GM12878 (cell line): ENCODE measurements around the gene ERVK3-1. TPM values are rescaled to one million over a fixed set of nuclear protein-coding genes. Genes with fewer than 3 reads are reported as not detected.

Source experiments
- ATAC-seq: fragments of 200-7000 bp; cut with Tn5 transposase; 3 replicates; pipeline ENCODE4 v1.9.1; 2020; ENCODE audit warnings: mild to moderate bottlenecking, moderate library complexity
- BruUV-seq: library from RNA; stranded (reverse); fragments of 400-500 nt; replicated peaks from 2 replicates; lab custom pipeline; 2021; lab: Mats Ljungman, UMichigan
- CTCF ChIA-PET: fragments of 300-600 bp; sonication (Branson Sonifier 250); formaldehyde crosslinking; extraction: SDS; loops from one replicate; lab custom pipeline; 2021; ENCODE audit warnings: inconsistent platforms; lab: Yijun Ruan, JAX
- POLR2A ChIA-PET: fragments of 350-600 bp; formaldehyde crosslinking; extraction: SDS; loops from one replicate; lab custom pipeline; 2021; ENCODE audit warnings: inconsistent platforms; lab: Charles Lee
- RAD21 ChIA-PET: fragments of 300-600 bp; sonication (Branson Sonifier 250); formaldehyde crosslinking; loops from one replicate; lab custom pipeline; 2023; ENCODE audit warnings: antibody characterized with exemption; ENCODE audit not compliant: unreplicated experiment; lab: Charles Lee
- SMC1A ChIA-PET: fragments of 300-600 bp; sonication (Branson Sonifier 250); formaldehyde crosslinking; loops from one replicate; lab custom pipeline; 2023; ENCODE audit not compliant: unreplicated experiment, uncharacterized antibody; lab: Charles Lee
- DNase-seq: peaks from one replicate; pipeline ENCODE4 v3.0.0-alpha.2; 2011; ENCODE audit warnings: low read depth, low spot score
- FAIRE-seq: peaks from 3 replicates; lab custom pipeline; 2011; peaks lifted over from hg19 to GRCh38; lab: Jason Lieb, UNC
- H2AFZ ChIP-seq: 2 replicates; pipeline ENCODE4 v1.6.0; 2011; ENCODE audit warnings: low read depth, low read length, control low read depth; ENCODE audit not compliant: control insufficient read depth
- H3K27ac ChIP-seq: 2 replicates; pipeline ENCODE4 v1.5.1; 2011; ENCODE audit warnings: control low read depth; ENCODE audit not compliant: control insufficient read depth, insufficient read depth
- H3K27me3 ChIP-seq, 2 experiments: replicated peaks in 1 of 2; 2 replicates each; pipeline versions ENCODE4 v1.6.0 to v1.6.1; 2011; ENCODE audit warnings: low read length in 1 of 2; ENCODE audit not compliant: control insufficient read depth in 2 of 2, insufficient read depth in 2 of 2
- H3K36me3 ChIP-seq, 2 experiments: 2 replicates each; pipeline ENCODE4 v1.5.1; 2011; ENCODE audit warnings: low read length in 1 of 2; ENCODE audit not compliant: control insufficient read depth in 2 of 2, insufficient read depth in 2 of 2
- H3K4me1 ChIP-seq: 2 replicates; pipeline ENCODE4 v1.6.1; 2011; ENCODE audit warnings: mild to moderate bottlenecking, low read length, moderate library complexity, mixed read lengths; ENCODE audit not compliant: control insufficient read depth, insufficient read depth
- H3K4me2 ChIP-seq: 2 replicates; pipeline ENCODE4 v1.6.0; 2011; ENCODE audit warnings: control low read depth; ENCODE audit not compliant: control insufficient read depth, insufficient read depth
- H3K4me3 ChIP-seq: fragments of 200-600 bp; sonication (generic); 2 replicates; pipeline ENCODE4 v1.5.1; 2016
- H3K79me2 ChIP-seq: 2 replicates; pipeline ENCODE4 v1.6.0; 2011; ENCODE audit warnings: low read length; ENCODE audit not compliant: control insufficient read depth, insufficient read depth
- H3K9ac ChIP-seq: 2 replicates; pipeline ENCODE4 v1.8.0; 2011; ENCODE audit warnings: low read length, control low read depth, mixed read lengths; ENCODE audit not compliant: control insufficient read depth, insufficient read depth
- H3K9me3 ChIP-seq: replicated peaks from 3 replicates; pipeline ENCODE4 v1.5.1; 2011; ENCODE audit warnings: mild to moderate bottlenecking, low read length; ENCODE audit not compliant: control insufficient read depth, insufficient read depth
- H4K20me1 ChIP-seq: 2 replicates; pipeline ENCODE4 v1.6.0; 2011; ENCODE audit not compliant: control insufficient read depth, insufficient read depth
- CBFB ChIP-seq: IDR thresholded peaks from 2 replicates; pipeline ENCODE4 v1.6.1; 2016; ENCODE audit warnings: antibody characterized with exemption, low read depth
- GATAD2B ChIP-seq: fragments of 450-650 bp; conservative IDR thresholded peaks from 2 replicates; pipeline ENCODE4 v1.6.1; 2017; ENCODE audit warnings: low read depth, mild to moderate bottlenecking, moderate library complexity
- POLR2A ChIP-seq: IDR thresholded peaks from 2 replicates; pipeline ENCODE4 v1.6.1; 2011; ENCODE audit warnings: low read depth, mild to moderate bottlenecking, low read length
- RAD21 ChIP-seq: IDR thresholded peaks from 2 replicates; pipeline ENCODE4 v1.6.1; 2011; ENCODE audit warnings: mild to moderate bottlenecking, low read depth, low read length, moderate library complexity; ENCODE audit not compliant: insufficient read depth
- RELB ChIP-seq: fragments of 450-650 bp; IDR thresholded peaks from 2 replicates; pipeline ENCODE4 v1.6.1; 2017; ENCODE audit warnings: low read depth, mild to moderate bottlenecking, moderate library complexity
- REST ChIP-seq: IDR thresholded peaks from 2 replicates; pipeline ENCODE4 v1.6.1; 2012; ENCODE audit warnings: mild to moderate bottlenecking, low read depth, low read length
- ZBTB40 ChIP-seq: fragments of 450-650 bp; IDR thresholded peaks from 2 replicates; pipeline ENCODE4 v1.6.1; 2016; ENCODE audit warnings: mild to moderate bottlenecking, moderate library complexity, borderline replicate concordance
- WGBS: methylation state at CpG from one replicate; pipeline ENCODE4 v1.1.6; 2016; ENCODE audit warnings: low lambda C conversion rate; ENCODE audit not compliant: insufficient replicate concordance, insufficient coverage; ENCODE audit errors: missing lambda C conversion rate; 5-methylcytosine and 5-hydroxymethylcytosine counted together
- in situ Hi-C: fragments of 300-500 bp; cut with MboI; formaldehyde crosslinking; loops from 9 replicates; pipeline ENCODE4 v1.14.3; 2018; ENCODE audit warnings: mixed read lengths
- intact Hi-C: fragments of 100-400 bp; cut with micrococcal nuclease; formaldehyde crosslinking; loops from one replicate; pipeline ENCODE4 v1.14.2; 2022; ENCODE audit not compliant: unreplicated experiment
- polyA plus RNA-seq, 11 experiments: library from polyadenylated mRNA; depleted of rRNA in 4 of 11; unstranded in 6 of 11; stranded (reverse) in 5 of 11; fragments of >200 nt; fragmentation: Nextera tagmentation in 4 of 11; fragmentation: Illumina TruSeq in 1 of 11; extraction: Ambion mirVana in 4 of 11; extraction: Trizol in 1 of 11; gene quantifications; 1 replicate in 1 of 11; 2 replicates in 10 of 11; pipeline versions ENCODE4 v1.2.1 to v1.2.3, GENCODE V29; 2011 to 2016; ENCODE audit warnings: inconsistent platforms in 2 of 11, missing spikeins in 2 of 11, low read depth in 1 of 11
- total RNA-seq, 4 experiments: library from RNA; depleted of rRNA in 3 of 4; stranded (reverse); fragments of >200 nt in 3 of 4; fragmentation: Illumina TruSeq in 1 of 4; extraction: Trizol in 1 of 4; gene quantifications; 2 replicates each; pipeline versions ENCODE4 v1.2.1 to v1.2.3, GENCODE V29; 2013 to 2021

The ERVK3-1 gene
- total and polyA plus RNA-seq, 10 of the 15 experiments (the other 5 are each of a cell fraction or from before 2014, with no cell fraction given) = 59.3 to 172 (median 95.8) TPM

GRCh38 chr19:58294743-58295374, 10.3 kb upstream of the ERVK3-1 start:
- TSS peak; percentile 37 for BruUV-seq
- ChIA-PET RAD21 (no interaction called here), SMC1A (no interaction called here)
- Histone ChIP-seq H3K9me3 (peaks cover 31% of the 10 kb centered on the region), H3K27me3 (no peaks in the 10 kb centered on the region), H3K27ac (no peak overlapping the region), H4K20me1 (no peaks in the 10 kb centered on the region), H3K79me2 (no peaks in the 10 kb centered on the region)
- intact Hi-C loops = no loop called here
- no peak for ATAC-seq
- DNase-seq = no peak
- no peak for FAIRE-seq
- TF ChIP-seq RELB (no peak), POLR2A (peak; percentile 23; the same call in 1 of the 2 replicates)
- TF ChIP-seq, all 136 proteins: peak for 1
- Histone ChIP-seq H3K9ac (no peak overlapping the region), H3K36me3 (peaks cover 13 to 22% of the 10 kb centered on the region in 2 experiments), H3K4me3 (no peak overlapping the region), H3K4me1 (no peaks in the 10 kb centered on the region), H2AFZ (no peak overlapping the region), H3K4me2 (no peak overlapping the region)
- 98% methylated on average over 22 of the region's 22 CpGs for WGBS
- CTCF ChIA-PET = no interaction called here
- POLR2A ChIA-PET = no interaction called here
- in situ Hi-C loops = no loop called here

GRCh38 chr19:58296104-58296503, 9.1 kb upstream of the ERVK3-1 start:
- FAIRE-seq = no peak
- Histone ChIP-seq H3K9ac (no peak overlapping the region), H4K20me1 (no peaks in the 10 kb centered on the region), H3K36me3 (peaks cover 17 to 20% of the 10 kb centered on the region in 2 experiments), H3K9me3 (peaks cover 31% of the 10 kb centered on the region), H3K4me2 (no peak overlapping the region), H2AFZ (no peak overlapping the region), H3K4me3 (no peak overlapping the region), H3K4me1 (no peaks in the 10 kb centered on the region), H3K79me2 (no peaks in the 10 kb centered on the region), H3K27ac (no peak overlapping the region), H3K27me3 (no peaks in the 10 kb centered on the region)
- no peak for ATAC-seq
- CTCF ChIA-PET = no interaction called here
- SMC1A ChIA-PET = no interaction called here
- 100% methylated on average over 7 of the region's 7 CpGs for WGBS
- no TSS peak for BruUV-seq
- DNase-seq = no peak
- RAD21 ChIA-PET = no interaction called here
- intact Hi-C loops (no loop called here), in situ Hi-C loops (no loop called here)
- POLR2A ChIA-PET = interaction anchor here (2.2 kb wide), 1 partner anchor 10 kb away, joined by 7 read pairs; no protein-coding TSS in a partner anchor
- TF ChIP-seq REST (no peak), ZBTB40 (no peak), GATAD2B (no peak), CBFB (no peak), RAD21 (no peak)
